Psoas muscle (tissue), 8 donors: Measurements from ENCODE around the gene CA10. TPM values are rescaled to one million over a fixed set of nuclear protein-coding genes. Genes with fewer than 3 reads are reported as not detected.

ENCODE experiments used
- ATAC-seq, 4 donors: fragments of 200-7000 bp; cut with Tn5 transposase; one replicate each; pipeline ENCODE4 v1.9.1; 2020; ENCODE audit warnings: moderate library complexity in 3 of 4, mild to moderate bottlenecking in 2 of 4
- DNase-seq, 2 donors: peaks; one replicate each; pipeline ENCODE4 v3.0.0-alpha.2; 2020
- H3K27ac ChIP-seq: fragments of 200-600 bp; one replicate; pipeline ENCODE4 v1.8.0; 2022
- H3K27me3 ChIP-seq, 3 donors: fragments of 200-600 bp in 1 of 3; one replicate each; pipeline versions ENCODE4 v1.6.1 to v1.8.0; 2013 to 2022; ENCODE audit warnings: low read length in 2 of 3, mild to moderate bottlenecking in 2 of 3, moderate library complexity in 1 of 3; ENCODE audit not compliant: insufficient read depth in 3 of 3
- H3K36me3 ChIP-seq, 2 donors: fragments of 200-600 bp in 1 of 2; one replicate each; pipeline versions ENCODE4 v1.6.1 to v1.8.0; 2013 to 2022; ENCODE audit warnings: low read depth in 1 of 2, mild to moderate bottlenecking in 1 of 2, moderate library complexity in 1 of 2; ENCODE audit not compliant: insufficient read depth in 1 of 2
- H3K4me1 ChIP-seq: fragments of 200-600 bp; one replicate; pipeline ENCODE4 v1.8.0; 2022
- H3K4me3 ChIP-seq: fragments of 200-600 bp; one replicate; pipeline ENCODE4 v1.8.0; 2022; ENCODE audit warnings: mild to moderate bottlenecking
- H3K9me3 ChIP-seq: fragments of 200-600 bp; one replicate; pipeline ENCODE4 v1.8.0; 2022
- CTCF ChIP-seq: fragments of 200-600 bp; IDR thresholded peaks from one replicate; pipeline ENCODE4 v1.8.0; 2022; ENCODE audit warnings: antibody characterized with exemption
- WGBS, 3 donors: extraction: QIAGEN DNeasy Blood & Tissue Kit; methylation state at CpG; one replicate each; pipeline versions ENCODE4 v1.1.6 to v1.1.7; 2013; 5-methylcytosine and 5-hydroxymethylcytosine counted together
- intact Hi-C, 2 donors: fragments of 100-400 bp; cut with DNase I; formaldehyde crosslinking; loops; one replicate each; pipeline versions ENCODE4 v1.11.0 to v1.14.2; 2022
- long read RNA-seq, 2 donors: library from polyadenylated mRNA; unstranded; transcript quantifications; one replicate each; pipeline ENCODE4 v2.0.0, GENCODE V29; 2021
- polyA plus RNA-seq, 3 donors: library from polyadenylated mRNA; stranded (reverse); fragments of 200-250 nt; gene quantifications; one replicate each; pipeline ENCODE4 v1.2.3, GENCODE V29; 2013
- total RNA-seq, 4 donors: library from RNA; stranded (reverse); fragmentation: NEBNext Ultra II Directional in 2 of 4; extraction: Animal tissue kit (Norgen Biotek cat#: 25700) in 2 of 4; gene quantifications; one replicate each; pipeline versions ENCODE4 v1.2.1 to v1.2.4, GENCODE V29; 2021 to 2023
- donor health status: healthy with polysubstance abuse.
- donor health status: DM: no; HTN: no; CAD: no; lungs with moderate emphysema.
- donor health status: Bipolar disorder and iron deficiency.
- donor health status: healthy.
- donor health status: DM: yes; HTN: yes; CAD: no.
- donor health status: DM: no; HTN: no; CAD: no.
- donor health status: DM: no; HTN: no; CAD: no.
- donor health status: DM: yes; HTN: yes; CAD: no.

Gene CA10
- not detected for total RNA-seq
- polyA plus RNA-seq: under 1 TPM in 2 of 3 donors, not detected in 1; 0.03 to 0.04 TPM
- long read RNA-seq, donor 1: 0 reads
- long read RNA-seq, donor 2: 0 reads

- WGBS, 3 donors: 0 to 1% (median 0%) methylated on average over 35 to 52 of the region's 52 CpGs
- Histone ChIP-seq H3K27me3 (peaks cover 11 to 46% (median 31%) of the 10 kb centered on the region in 3 donors), H3K27ac (no peak within 1 kb of the TSS), H3K36me3 (no peaks in the 10 kb centered on the region), H3K9me3 (no peaks in the 10 kb centered on the region), H3K4me3 (peak within 1 kb of the TSS; percentile 50), H3K4me1 (no peaks in the 10 kb centered on the region)
- TF ChIP-seq CTCF: no peak
- DNase-seq: peak in 1 of 2 donors; percentile 27
- intact Hi-C loops: no loop called here
- ATAC-seq: no peak
Measured at GRCh38 chr17:52158450-52159042, at the start of gene CA10. Gene CA10, minus strand, starts transcription at chr17:52158714.

- H3K4me3 ChIP-seq: no peak overlapping the region
- H3K4me1 ChIP-seq: no peaks in the 10 kb centered on the region
- ATAC-seq (no peak), DNase-seq (no peak)
- H3K27me3 ChIP-seq: no peaks in the 10 kb centered on the region
- no peaks in the 10 kb centered on the region for H3K36me3 ChIP-seq
- no peak for TF ChIP-seq CTCF
- no peaks in the 10 kb centered on the region for H3K9me3 ChIP-seq
- intact Hi-C loops: no loop called here
- 51 to 78% (median 56%) methylated on average over 2 of the region's 2 CpGs for WGBS, 3 donors
- H3K27ac ChIP-seq: no peak overlapping the region
Measured at GRCh38 chr17:52207796-52208195, 49.3 kb upstream of the CA10 start.

GRCh38 chr17:52202520-52203080 is 44.1 kb upstream of the CA10 start:
- no peak for DNase-seq
- H3K4me1 ChIP-seq: peaks cover 4% of the 10 kb centered on the region
- H3K36me3 ChIP-seq: no peaks in the 10 kb centered on the region
- no peaks in the 10 kb centered on the region for H3K9me3 ChIP-seq
- TF ChIP-seq CTCF: no peak
- no peak for ATAC-seq
- no peaks in the 10 kb centered on the region for H3K27me3 ChIP-seq
- intact Hi-C loops: no loop called here
- H3K27ac ChIP-seq: no peak overlapping the region
- WGBS, 3 donors: 64 to 81% (median 71%) methylated on average over 2 of the region's 2 CpGs
- H3K4me3 ChIP-seq: no peak overlapping the region

GRCh38 chr17:52201767-52202519 is 43.4 kb upstream of the CA10 start:
- Histone ChIP-seq H3K4me3 (no peak overlapping the region), H3K9me3 (no peaks in the 10 kb centered on the region), H3K27ac (no peak overlapping the region), H3K27me3 (no peaks in the 10 kb centered on the region), H3K4me1 (peaks cover 4% of the 10 kb centered on the region), H3K36me3 (no peaks in the 10 kb centered on the region)
- intact Hi-C loops: no loop called here
- DNase-seq (no peak), ATAC-seq (no peak)
- WGBS, 3 donors: 61 to 79% (median 68%) methylated on average over 2 of the region's 2 CpGs
- TF ChIP-seq CTCF: no peak
